GM21529 (cell line): ENCODE data around the gene ZCCHC8.
"Not testable (repeated sequence)": the region's sequence is repeated elsewhere in the genome, so short reads cannot be mapped to it uniquely, and the experiment has no call there.

Experiments
- ATAC-seq: cut with Tn5 transposase; IDR thresholded peaks from one replicate; pipeline ENCODE4 v1.9.1; 2021; ENCODE audit not compliant: unreplicated experiment

The ZCCHC8 gene

DNA sequence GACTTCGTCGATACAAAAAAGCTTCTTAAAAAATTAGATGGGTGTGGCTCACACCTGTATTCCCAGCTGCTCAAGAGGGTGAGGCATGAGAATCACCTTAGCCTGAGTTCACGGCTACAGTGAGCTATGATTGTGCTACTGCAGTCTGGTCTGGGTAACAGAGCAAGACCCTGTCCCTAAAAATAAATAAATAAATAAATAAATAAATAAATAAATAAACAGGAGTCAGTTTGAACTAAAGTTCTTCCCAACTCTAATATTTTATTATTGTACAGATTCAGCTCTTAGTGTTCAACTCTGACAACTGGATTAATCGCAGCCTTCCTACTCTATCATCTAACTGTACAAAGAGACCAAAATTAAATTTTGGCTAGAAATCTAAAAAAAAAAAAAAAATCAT, 65.5 kb downstream of the ZCCHC8 start:
- no peak for ATAC-seq

DNA sequence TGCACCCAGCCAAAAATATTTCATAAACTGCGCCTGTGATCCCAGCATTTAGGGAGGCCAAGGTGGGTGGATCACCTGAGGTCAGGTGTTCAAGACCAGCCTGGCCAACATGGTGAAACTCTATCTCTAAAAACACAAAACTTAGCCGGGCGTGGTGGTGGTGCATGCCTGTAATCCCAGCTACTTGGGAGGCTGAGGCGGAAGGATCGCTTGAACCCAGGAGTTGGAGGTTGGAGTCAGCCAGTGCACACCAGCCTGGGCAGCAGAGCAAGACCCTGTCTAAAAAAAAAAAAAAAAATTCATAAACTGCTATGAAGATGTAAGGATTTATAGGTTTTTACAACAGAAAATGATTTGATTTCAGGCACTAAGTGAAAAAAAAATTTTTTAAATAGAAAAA, 71.7 kb downstream of the ZCCHC8 start:
- not testable (repeated sequence) for ATAC-seq

- ATAC-seq, result no peak
These were observed 73.3 kb downstream of the ZCCHC8 start for GRCh38 chr12:122427403-122427802.

- no peak for ATAC-seq
These were observed 77.2 kb downstream of the ZCCHC8 start for GRCh38 chr12:122423258-122424165.

DNA sequence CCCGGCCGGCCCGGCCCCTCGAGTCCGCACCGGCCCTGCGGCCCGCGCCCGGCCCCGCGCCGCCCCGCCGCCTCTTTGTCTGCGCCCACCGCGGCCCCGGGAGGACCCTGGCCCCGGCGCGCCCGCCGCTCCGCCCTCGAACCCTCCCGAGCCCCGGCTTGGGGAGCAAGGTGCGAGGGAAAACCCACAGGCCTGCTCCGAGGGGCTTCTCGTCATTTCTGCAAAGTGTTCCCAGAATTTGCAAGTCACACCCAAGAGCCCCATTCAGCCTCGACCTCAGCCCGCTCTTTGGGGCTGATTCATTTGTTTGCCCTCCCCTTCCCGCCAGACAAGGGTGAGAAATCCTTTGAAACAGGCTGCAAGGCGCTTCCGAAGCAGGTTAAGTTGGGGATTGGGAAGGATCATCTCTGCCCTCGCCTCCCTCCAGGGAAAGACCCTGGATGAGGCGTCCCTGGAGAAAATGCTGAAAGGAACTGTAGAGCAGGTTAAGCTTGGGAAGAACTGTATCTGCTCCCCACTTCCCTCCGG, 77.9 kb downstream of the ZCCHC8 start:
- no peak for ATAC-seq

- peak; percentile 53 for ATAC-seq
These were observed 78.7 kb downstream of the ZCCHC8 start, which contains the start of gene CLIP1 for GRCh38 chr12:122421821-122422729. TSS of gene CLIP1 (minus strand) at chr12:122422669. CDS start at chr12:122380452, 42,217 bp downstream.
